ENCODE data around the gene RAD51B. TPM values are rescaled to one million over a fixed set of nuclear protein-coding genes. Genes with fewer than 3 reads are reported as not detected.

The RAD51B gene
- total RNA-seq, 1 experiment from 2014 or later: 20.0 TPM

- Histone ChIP-seq H3K27me3 (ENCODE audit: insufficient read depth, low read length) (no peaks in the 10 kb centered on the region), H3K9me3 (ENCODE audit: control insufficient read depth in 1 of 2, insufficient read depth in 1 of 2, low read depth in 1 of 2, low read length in 2 of 2) (no peaks in the 10 kb centered on the region), H3K79me2 (ENCODE audit: insufficient read depth, low read length) (no peaks in the 10 kb centered on the region), H3K27ac (ENCODE audit: low read depth, low read length) (no peak overlapping the region), H3K36me3 (ENCODE audit: control insufficient read depth in 1 of 2, insufficient read depth in 2 of 2, low read length in 2 of 2) (no peaks in the 10 kb centered on the region), H2AFZ (ENCODE audit: low read depth, low read length, poor library complexity, severe bottlenecking) (no peak overlapping the region), H3K4me3 (replicated peaks in 1 of 2; ENCODE audit: low read depth in 1 of 2, low read length in 2 of 2) (no peak overlapping the region), H3K9ac (ENCODE audit: low read length) (no peak overlapping the region), H3K9me2 (ENCODE audit: insufficient read depth) (no peaks in the 10 kb centered on the region), H3K4me1 (ENCODE audit: control insufficient read depth in 1 of 2, insufficient read depth in 2 of 2, low read length in 2 of 2) (no peaks in the 10 kb centered on the region), H3K4me2 (ENCODE audit: low read length) (no peak overlapping the region), H4K20me1 (ENCODE audit: insufficient read depth) (no peaks in the 10 kb centered on the region)
- RAD21 ChIA-PET (ENCODE audit: low non-redundant PET in 1 of 2, low total read pairs in 2 of 2, uncharacterized antibody in 2 of 2, unreplicated experiment in 2 of 2): no interaction called here
- no TSS peak for BruUV-seq (replicated peaks)
- POLR2A ChIA-PET: interaction anchor here (0.6 kb wide), 1 partner anchor 62 kb away, joined by 4 read pairs; the partner anchor contains the start of gene ZFP36L1
- CTCF ChIA-PET: no interaction called here
- no peak for DNase-seq (ENCODE audit: low read depth, low spot score)
- TF ChIP-seq YY1 (IDR thresholded peaks at IDR 0.05; ENCODE audit: extremely low read depth, insufficient replicate concordance, low read depth, low read length): no peak
- no peak for TF ChIP-seq CBX3 (IDR thresholded peaks at IDR 0.05; ENCODE audit: low read depth)
- TF ChIP-seq CTCF (IDR thresholded peaks at IDR 0.05 in 2 of 3, conservative IDR thresholded peaks at IDR 0.05 in 1 of 3; ENCODE audit: borderline replicate concordance in 1 of 3, insufficient read depth in 1 of 3, low read depth in 2 of 3, low read length in 2 of 3): no peak
- ATAC-seq: no peak
- intact Hi-C loops (cut with micrococcal nuclease): no loop called here
Observed at GRCh38 chr14:68730348-68730747, 910.8 kb downstream of the RAD51B start.

GRCh38 chr14:68730811-68731425, 911.3 kb downstream of the RAD51B start:
- Histone ChIP-seq H3K9me3 (ENCODE audit: control insufficient read depth in 1 of 2, insufficient read depth in 1 of 2, low read depth in 1 of 2, low read length in 2 of 2) (no peaks in the 10 kb centered on the region), H3K9me2 (ENCODE audit: insufficient read depth) (no peaks in the 10 kb centered on the region), H4K20me1 (ENCODE audit: insufficient read depth) (no peaks in the 10 kb centered on the region), H3K27me3 (ENCODE audit: insufficient read depth, low read length) (no peaks in the 10 kb centered on the region), H3K4me3 (replicated peaks in 1 of 2; ENCODE audit: low read depth in 1 of 2, low read length in 2 of 2) (no peak overlapping the region), H3K4me1 (ENCODE audit: control insufficient read depth in 1 of 2, insufficient read depth in 2 of 2, low read length in 2 of 2) (no peaks in the 10 kb centered on the region), H3K79me2 (ENCODE audit: insufficient read depth, low read length) (no peaks in the 10 kb centered on the region), H2AFZ (ENCODE audit: low read depth, low read length, poor library complexity, severe bottlenecking) (no peak overlapping the region), H3K9ac (ENCODE audit: low read length) (no peak overlapping the region), H3K4me2 (ENCODE audit: low read length) (no peak overlapping the region), H3K27ac (ENCODE audit: low read depth, low read length) (no peak overlapping the region), H3K36me3 (ENCODE audit: control insufficient read depth in 1 of 2, insufficient read depth in 2 of 2, low read length in 2 of 2) (no peaks in the 10 kb centered on the region)
- CTCF ChIA-PET: no interaction called here
- no TSS peak for BruUV-seq (replicated peaks)
- ATAC-seq (no peak), DNase-seq (ENCODE audit: low read depth, low spot score) (no peak)
- POLR2A ChIA-PET: interaction anchor here (0.6 kb wide), 1 partner anchor 62 kb away, joined by 4 read pairs; the partner anchor contains the start of gene ZFP36L1
- intact Hi-C loops (cut with micrococcal nuclease): no loop called here
- RAD21 ChIA-PET (ENCODE audit: low non-redundant PET in 1 of 2, low total read pairs in 2 of 2, uncharacterized antibody in 2 of 2, unreplicated experiment in 2 of 2): no interaction called here
- TF ChIP-seq FOSL1 (IDR thresholded peaks at IDR 0.05; ENCODE audit: low read depth) (no peak), SRF (IDR thresholded peaks at IDR 0.05; ENCODE audit: low read depth) (no peak), SIN3A (IDR thresholded peaks at IDR 0.05; ENCODE audit: low read depth) (no peak), ZFX (IDR thresholded peaks at IDR 0.05) (no peak), ZNF274 (IDR thresholded peaks at IDR 0.05; ENCODE audit: low read depth, low read length) (no peak), EZH2 (IDR thresholded peaks at IDR 0.05) (no peak), MAX (IDR thresholded peaks at IDR 0.05) (no peak), JUND (IDR thresholded peaks at IDR 0.05) (no peak), ZBTB33 (IDR thresholded peaks at IDR 0.05; ENCODE audit: extremely low read depth, insufficient replicate concordance, low read length) (no peak), SP1 (IDR thresholded peaks at IDR 0.05; ENCODE audit: low read depth) (no peak), ELF1 (IDR thresholded peaks at IDR 0.05; ENCODE audit: borderline replicate concordance, low read depth) (no peak), POLR2A (IDR thresholded peaks at IDR 0.05; ENCODE audit: borderline replicate concordance, extremely low read depth, insufficient read depth, insufficient read length) (no peak), EGR1 (IDR thresholded peaks at IDR 0.05; ENCODE audit: low read depth) (no peak), EZH2phosphoT487 (IDR thresholded peaks at IDR 0.05; ENCODE audit: borderline replicate concordance) (no peak)

All from HCT116 (cell line).